ENCODE results near the gene SLC25A4. TPM values are rescaled to one million over a fixed set of nuclear protein-coding genes. Genes with fewer than 3 reads are reported as not detected.
"Not testable (repeated sequence)": the region's sequence is repeated elsewhere in the genome, so short reads cannot be mapped to it uniquely, and the experiment has no call there.

SLC25A4 gene
- total RNA-seq, 1 donor from 2014 or later, result 33.1 TPM

DNA sequence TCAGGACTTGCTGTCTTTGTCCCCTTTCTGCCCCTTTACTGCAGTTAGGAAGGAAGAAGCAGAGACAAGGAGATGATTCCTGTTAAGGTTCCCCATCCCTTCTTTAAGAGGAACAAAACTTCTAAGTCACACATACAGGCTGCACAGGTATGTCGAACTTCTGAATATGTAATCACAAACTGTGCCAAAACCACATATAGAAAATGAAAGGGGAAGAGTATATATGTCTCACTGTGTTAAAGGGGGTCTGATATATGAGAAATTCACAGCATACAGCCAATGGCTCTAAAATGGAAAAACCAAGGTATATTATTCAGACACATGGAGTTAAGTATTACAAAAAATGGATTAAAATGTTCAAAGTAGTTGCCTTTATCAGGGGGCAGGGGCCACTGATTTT is 49.0 kb downstream of the SLC25A4 start:
- no peaks in the 10 kb centered on the region for H3K4me1 ChIP-seq
- H3K27me3 ChIP-seq (ENCODE audit: low read depth), result no peaks in the 10 kb centered on the region
- H3K27ac ChIP-seq, result no peak overlapping the region
- DNase-seq, result no peak
- H3K4me3 ChIP-seq, result no peak overlapping the region
- ATAC-seq, result no peak
- TF ChIP-seq, protein P1, sequence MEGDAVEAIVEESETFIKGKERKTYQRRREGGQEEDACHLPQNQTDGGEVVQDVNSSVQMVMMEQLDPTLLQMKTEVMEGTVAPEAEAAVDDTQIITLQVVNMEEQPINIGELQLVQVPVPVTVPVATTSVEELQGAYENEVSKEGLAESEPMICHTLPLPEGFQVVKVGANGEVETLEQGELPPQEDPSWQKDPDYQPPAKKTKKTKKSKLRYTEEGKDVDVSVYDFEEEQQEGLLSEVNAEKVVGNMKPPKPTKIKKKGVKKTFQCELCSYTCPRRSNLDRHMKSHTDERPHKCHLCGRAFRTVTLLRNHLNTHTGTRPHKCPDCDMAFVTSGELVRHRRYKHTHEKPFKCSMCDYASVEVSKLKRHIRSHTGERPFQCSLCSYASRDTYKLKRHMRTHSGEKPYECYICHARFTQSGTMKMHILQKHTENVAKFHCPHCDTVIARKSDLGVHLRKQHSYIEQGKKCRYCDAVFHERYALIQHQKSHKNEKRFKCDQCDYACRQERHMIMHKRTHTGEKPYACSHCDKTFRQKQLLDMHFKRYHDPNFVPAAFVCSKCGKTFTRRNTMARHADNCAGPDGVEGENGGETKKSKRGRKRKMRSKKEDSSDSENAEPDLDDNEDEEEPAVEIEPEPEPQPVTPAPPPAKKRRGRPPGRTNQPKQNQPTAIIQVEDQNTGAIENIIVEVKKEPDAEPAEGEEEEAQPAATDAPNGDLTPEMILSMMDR (IDR thresholded peaks at IDR 0.05), result no peak
- intact Hi-C loops (cut with DNase I), result no loop called here
- no peaks in the 10 kb centered on the region for H3K9me3 ChIP-seq
- peaks cover 26% of the 10 kb centered on the region for H3K36me3 ChIP-seq

DNA sequence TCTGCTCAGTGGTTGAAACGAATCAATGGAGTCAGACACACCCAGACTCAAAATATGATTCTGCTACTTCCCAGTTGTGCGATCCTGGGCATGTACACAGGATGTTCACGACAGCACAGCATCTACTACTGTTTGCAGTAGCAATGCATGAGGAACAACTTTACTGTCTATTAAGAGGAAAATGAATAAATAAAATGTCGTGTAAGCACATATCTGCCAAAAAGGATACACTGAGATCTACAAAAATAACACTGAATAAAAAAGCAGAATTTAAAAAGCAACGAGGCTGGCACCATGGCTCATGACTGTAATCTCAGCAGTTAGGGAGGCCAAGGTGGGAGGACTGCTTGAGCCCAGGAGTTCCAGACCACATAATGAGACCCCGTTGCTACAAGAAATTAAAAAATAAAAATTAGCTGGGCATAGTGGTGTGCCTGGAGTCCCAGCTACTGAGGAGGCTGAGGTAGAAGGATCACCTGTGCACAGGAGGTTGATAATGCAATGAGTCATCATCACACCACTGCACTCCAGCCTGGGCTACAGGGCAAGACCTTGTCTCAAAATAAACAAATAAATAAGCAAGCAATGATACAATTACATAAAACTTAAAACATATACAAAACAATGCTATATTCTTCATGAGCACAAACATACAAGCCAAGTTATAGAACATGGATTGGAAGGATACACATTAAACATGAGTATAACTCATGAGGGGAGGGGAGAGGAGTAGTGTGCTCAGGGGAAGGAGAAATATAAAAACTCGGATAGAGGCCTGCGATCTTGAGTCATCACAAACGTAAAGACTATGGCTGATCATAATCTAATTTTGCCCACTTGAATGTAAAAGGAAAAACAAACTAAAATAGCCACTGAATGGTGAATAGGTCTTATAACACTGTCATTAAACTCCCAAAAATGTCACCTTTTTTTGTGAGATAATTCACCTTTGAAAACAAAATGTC is 52.1 kb downstream of the SLC25A4 start:
- Histone ChIP-seq H3K27ac (no peak overlapping the region), H3K9me3 (no peaks in the 10 kb centered on the region), H3K4me3 (no peak overlapping the region), H3K4me1 (no peaks in the 10 kb centered on the region), H3K27me3 (ENCODE audit: low read depth) (no peaks in the 10 kb centered on the region), H3K36me3 (peaks cover 8% of the 10 kb centered on the region)
- DNase-seq (no peak), ATAC-seq (peak in 1 of 2 donors; percentile 39)
- TF ChIP-seq, protein P1 (IDR thresholded peaks at IDR 0.05), result no peak
- intact Hi-C loops (cut with DNase I), result no loop called here

DNA sequence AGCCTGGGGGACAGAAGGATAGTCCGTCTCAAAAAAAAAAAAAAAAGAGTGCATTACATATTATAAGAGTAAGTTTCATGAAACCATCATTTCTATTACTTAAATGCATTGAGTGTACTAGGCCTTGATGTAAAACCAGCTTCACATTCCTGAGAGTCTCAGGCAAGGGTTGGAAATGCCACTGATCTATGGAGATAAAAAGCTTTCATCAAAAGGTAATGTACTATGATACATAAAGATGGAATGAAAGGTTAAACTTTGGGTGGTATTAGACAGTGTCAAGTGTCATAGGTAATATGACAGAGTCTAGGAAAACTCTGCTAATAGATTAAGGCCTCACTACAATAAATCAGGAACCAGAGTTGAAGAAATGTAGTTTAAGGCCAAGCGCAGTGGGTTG is 53.4 kb downstream of the SLC25A4 start:
- Histone ChIP-seq H3K27ac (no peak overlapping the region), H3K9me3 (no peaks in the 10 kb centered on the region), H3K4me3 (no peak overlapping the region), H3K36me3 (no peaks in the 10 kb centered on the region), H3K27me3 (ENCODE audit: low read depth) (no peaks in the 10 kb centered on the region), H3K4me1 (no peaks in the 10 kb centered on the region)
- DNase-seq (no peak), ATAC-seq (no peak)
- intact Hi-C loops (cut with DNase I), result no loop called here
- TF ChIP-seq, protein P1 (IDR thresholded peaks at IDR 0.05), result no peak

DNA sequence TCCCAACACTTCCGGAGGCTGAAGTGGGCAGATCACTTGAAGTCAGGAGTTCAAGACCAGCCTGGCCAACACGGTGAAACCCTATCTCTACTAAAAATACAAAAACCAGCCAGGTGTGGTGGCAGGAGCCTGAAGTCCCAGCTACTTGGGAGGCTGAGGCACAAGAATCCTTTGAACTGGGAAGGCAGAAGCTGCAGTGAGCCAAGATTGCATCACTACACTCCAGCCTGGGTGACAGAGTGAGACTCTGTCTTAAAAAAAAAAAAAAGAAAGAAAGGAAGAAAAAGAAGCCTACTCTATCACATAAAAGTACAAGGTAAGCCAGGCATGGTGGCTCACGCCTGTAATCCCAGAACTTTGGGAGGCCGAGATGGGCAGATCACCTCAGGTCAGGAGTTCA is 55.1 kb downstream of the SLC25A4 start:
- H3K27ac ChIP-seq; H3K27me3 ChIP-seq (ENCODE audit: low read depth); H3K4me3 ChIP-seq; DNase-seq; ATAC-seq; intact Hi-C loops (cut with DNase I); H3K9me3 ChIP-seq; H3K36me3 ChIP-seq: not testable (repeated sequence)
- peaks cover 14% of the 10 kb centered on the region for H3K4me1 ChIP-seq

Other genes with a start within 250 kb of the SLC25A4 start
- gene HELT, start 124.8 kb upstream of the SLC25A4 start, total RNA-seq, result 0.97 TPM
- 29.4 TPM for gene CFAP97, start 60.7 kb downstream of the SLC25A4 start, total RNA-seq
- gene SNX25, start 66.3 kb downstream of the SLC25A4 start, total RNA-seq, result 74.7 TPM